K562 (cell line): ENCODE data around the gene DLAT. TPM values are rescaled to one million over a fixed set of nuclear protein-coding genes. Genes with fewer than 3 reads are reported as not detected.

Source experiments
- ATAC-seq: fragments of 200-7000 bp; cut with Tn5 transposase; 3 replicates; pipeline ENCODE4 v1.9.1; 2020; ENCODE audit warnings: moderate library complexity
- BruUV-seq: library from RNA; stranded (reverse); fragments of 400-500 nt; replicated peaks from 2 replicates; lab custom pipeline; 2021; lab: Mats Ljungman, UMichigan
- CTCF ChIA-PET: fragments of 300-600 bp; formaldehyde crosslinking; extraction: SDS; loops from one replicate; lab custom pipeline; 2021; ENCODE audit warnings: low intra/inter-chr PET ratio; lab: Yijun Ruan, JAX
- POLR2A ChIA-PET: fragments of 300-600, 350-650 bp; sonication (Branson Sonifier 250); formaldehyde crosslinking; extraction: SDS; loops from one replicate; lab custom pipeline; 2021; ENCODE audit warnings: antibody characterized with exemption, inconsistent platforms; lab: Yijun Ruan, JAX
- DNase-seq, 4 experiments: peaks; one replicate each; pipeline versions ENCODE4 v3.0.0 to v3.0.0-alpha.2; 2011 to 2018; ENCODE audit warnings: low spot score in 3 of 4, mixed read lengths in 3 of 4; ENCODE audit errors: extremely low read depth in 1 of 4
- FAIRE-seq: peaks from 2 replicates; lab custom pipeline; 2011; peaks lifted over from hg19 to GRCh38; lab: Jason Lieb, UNC
- H2AFZ ChIP-seq: 2 replicates; pipeline ENCODE4 v1.6.0; 2011; ENCODE audit warnings: low read depth, low read length, control low read depth, inconsistent platforms
- H3K27ac ChIP-seq: fragments of 200-600 bp; 3 replicates; pipeline ENCODE4 v1.8.0; 2011; ENCODE audit warnings: low read depth, mild to moderate bottlenecking, control low read depth, inconsistent platforms, low read length, moderate library complexity, mixed read lengths; ENCODE audit errors: extremely low read depth
- H3K27me3 ChIP-seq, 2 experiments: fragments of 300-600 bp in 1 of 2; 2 replicates in 1 of 2; 3 replicates in 1 of 2; pipeline versions ENCODE4 v1.6.0 to v1.8.0; 2011; ENCODE audit warnings: inconsistent platforms in 2 of 2, low read length in 2 of 2, mild to moderate bottlenecking in 1 of 2, mixed read lengths in 1 of 2, moderate library complexity in 1 of 2; ENCODE audit not compliant: control insufficient read depth in 2 of 2, insufficient read depth in 2 of 2
- H3K36me3 ChIP-seq: fragments of 300-600 bp; 3 replicates; pipeline ENCODE4 v1.8.0; 2011; ENCODE audit warnings: mild to moderate bottlenecking, low read length, inconsistent platforms; ENCODE audit not compliant: control insufficient read depth, insufficient read depth
- H3K4me1 ChIP-seq, 2 experiments: fragments of 200-600 bp in 1 of 2; replicated peaks in 1 of 2; 2 replicates in 1 of 2; 3 replicates in 1 of 2; pipeline versions ENCODE4 v1.5.1 to v1.8.0; 2011; ENCODE audit warnings: inconsistent platforms in 2 of 2, low read length in 2 of 2, mild to moderate bottlenecking in 1 of 2, mixed read lengths in 1 of 2, moderate library complexity in 1 of 2; ENCODE audit not compliant: control insufficient read depth in 2 of 2, insufficient read depth in 2 of 2
- H3K4me2 ChIP-seq: 2 replicates; pipeline ENCODE4 v1.6.1; 2011; ENCODE audit warnings: low read length, control low read depth, inconsistent platforms, mixed read lengths; ENCODE audit not compliant: insufficient read depth
- H3K4me3 ChIP-seq: fragments of 200-600 bp; sonication (generic), shearing (Covaris generic); 2 replicates; pipeline ENCODE4 v1.5.1; 2016; ENCODE audit warnings: control low read depth, inconsistent platforms
- H3K79me2 ChIP-seq: fragments of 200-600 bp; 3 replicates; pipeline ENCODE4 v1.8.0; 2011; ENCODE audit warnings: low read length, inconsistent platforms; ENCODE audit not compliant: control insufficient read depth, insufficient read depth
- H3K9ac ChIP-seq, 2 experiments: 2 replicates each; pipeline versions ENCODE4 v1.6.0 to v1.6.1; 2011; ENCODE audit warnings: low read depth in 2 of 2, low read length in 2 of 2, control low read depth in 1 of 2, inconsistent platforms in 1 of 2, mild to moderate bottlenecking in 1 of 2, mixed read lengths in 1 of 2; ENCODE audit not compliant: insufficient read depth in 1 of 2
- H3K9me1 ChIP-seq: one replicate; pipeline ENCODE4 v1.6.0; 2011; ENCODE audit warnings: inconsistent platforms, mild to moderate bottlenecking, low read length, moderate library complexity; ENCODE audit not compliant: control insufficient read depth, insufficient read depth
- H3K9me3 ChIP-seq: replicated peaks from 2 replicates; pipeline ENCODE4 v1.5.1; 2011; ENCODE audit warnings: low read depth, low read length, inconsistent platforms; ENCODE audit not compliant: control insufficient read depth, insufficient read depth
- H4K20me1 ChIP-seq: replicated peaks from 2 replicates; pipeline ENCODE4 v1.6.1; 2011; ENCODE audit warnings: low read length, inconsistent platforms, mixed read lengths; ENCODE audit not compliant: control insufficient read depth, insufficient read depth
- CREB3L1 ChIP-seq: fragments of 450-650 bp; IDR thresholded peaks from 2 replicates; pipeline ENCODE4 v1.6.1; 2014; ENCODE audit warnings: low read depth, mild to moderate bottlenecking, moderate library complexity, borderline replicate concordance
- CTCF ChIP-seq, 3 experiments: IDR thresholded peaks in 2 of 3; conservative IDR thresholded peaks in 1 of 3; 2 replicates each; pipeline ENCODE4 v1.5.1; 2011 to 2012; ENCODE audit warnings: low read length in 3 of 3, mild to moderate bottlenecking in 3 of 3, control low read depth in 2 of 3, improper control_type of control experiment in 1 of 3, inconsistent platforms in 1 of 3, low read depth in 1 of 3, mixed read lengths in 1 of 3, moderate library complexity in 1 of 3; ENCODE audit not compliant: insufficient read depth in 2 of 3
- E2F3 ChIP-seq: fragments of 250-450 bp; sonication (Bioruptor Pico); IDR thresholded peaks from 2 replicates; pipeline ENCODE4 v1.4.0; 2020; ENCODE audit warnings: mild to moderate bottlenecking
- GABPA ChIP-seq: fragments of 200-800 bp; sonication (Bioruptor generic); conservative IDR thresholded peaks from 2 replicates; pipeline ENCODE4 v1.6.1; 2016; ENCODE audit warnings: low read depth, missing genetic modification characterization, missing compliant biosample characterization
- RAD21 ChIP-seq, 2 experiments: fragments of 250-450 bp in 1 of 2; fragments of 450-650 bp in 1 of 2; sonication (Bioruptor Pico) in 1 of 2; formaldehyde crosslinking in 1 of 2; IDR thresholded peaks in 1 of 2; conservative IDR thresholded peaks in 1 of 2; 2 replicates each; pipeline versions ENCODE4 v1.4.0 to v1.8.0; 2020 to 2022; ENCODE audit warnings: mild to moderate bottlenecking in 2 of 2, moderate library complexity in 1 of 2
- XRCC4 ChIP-seq: IDR thresholded peaks from one replicate; pipeline ENCODE4 v1.6.1; 2011; ENCODE audit not compliant: insufficient read depth, insufficient read length; ENCODE audit errors: extremely low read depth
- ZBTB1 ChIP-seq: sonication (generic); formaldehyde crosslinking; IDR thresholded peaks from 2 replicates; pipeline ENCODE4 v1.8.1; 2023; ENCODE audit warnings: missing genetic modification reagents, low read depth, mild to moderate bottlenecking, borderline replicate concordance
- ZBTB17 ChIP-seq: fragments of 450-650 bp; formaldehyde crosslinking; IDR thresholded peaks from 2 replicates; pipeline ENCODE4 v1.4.0; 2020; ENCODE audit warnings: mild to moderate bottlenecking
- ZNF407 ChIP-seq: fragments of 450-650 bp; IDR thresholded peaks from 2 replicates; pipeline ENCODE4 v1.6.1; 2016; ENCODE audit warnings: low read depth
- ZNF764 ChIP-seq: fragments of 250-450 bp; sonication (Bioruptor Pico); IDR thresholded peaks from 2 replicates; pipeline ENCODE4 v1.4.0; 2020; ENCODE audit warnings: low read depth, mild to moderate bottlenecking, moderate library complexity
- WGBS: fragments of 100-300 bp; shearing (Covaris generic); methylation state at CpG from one replicate; pipeline ENCODE4 v1.1.6; 2016; ENCODE audit warnings: low coverage, mixed read lengths; ENCODE audit not compliant: insufficient coverage; ENCODE audit errors: missing lambda C conversion rate; 5-methylcytosine and 5-hydroxymethylcytosine counted together
- in situ Hi-C: fragments of 300-500 bp; cut with MboI; formaldehyde crosslinking; loops from 4 replicates; pipeline ENCODE4 v1.15.0; 2018; ENCODE audit warnings: inconsistent platforms, mixed read lengths
- intact Hi-C: fragments of 100-400 bp; cut with micrococcal nuclease; formaldehyde crosslinking; loops from 2 replicates; pipeline ENCODE4 v1.14.2; 2022
- polyA plus RNA-seq, 8 experiments: library from polyadenylated mRNA; depleted of rRNA in 4 of 8; stranded (reverse) in 5 of 8; unstranded in 3 of 8; fragments of >200 nt; fragmentation: Nextera tagmentation in 2 of 8; fragmentation: Illumina TruSeq in 1 of 8; extraction: Ambion mirVana in 2 of 8; extraction: Trizol in 1 of 8; gene quantifications; 2 replicates each; pipeline versions ENCODE4 v1.2.1 to v1.2.3, GENCODE V29; 2011 to 2014; ENCODE audit warnings: inconsistent platforms in 1 of 8, missing spikeins in 1 of 8
- total RNA-seq, 7 experiments: library from RNA; depleted of rRNA in 6 of 7; stranded (reverse); fragments of >200 nt in 6 of 7; fragmentation: Illumina TruSeq in 2 of 7; extraction: Trizol in 2 of 7; gene quantifications; 2 replicates each; pipeline versions ENCODE4 v1.2.1 to v1.2.3, GENCODE V29; 2011 to 2021; ENCODE audit warnings: low replicate concordance in 1 of 7

Gene DLAT
- total and polyA plus RNA-seq, 9 of the 15 experiments (the other 6 are each of a cell fraction or from before 2014, with no cell fraction given): 41.7 to 152 (median 105) TPM

- DNase-seq: peak in 1 of 4 experiments; percentile 31
- in situ Hi-C loops (no loop called here), intact Hi-C loops (loop anchor here (1.0 kb wide), 1 partner anchor 92 kb away; no protein-coding TSS in a partner anchor)
- 65% methylated on average over 3 of the region's 3 CpGs for WGBS
- Histone ChIP-seq H3K36me3 (peaks cover 22% of the 10 kb centered on the region; the same call in 2 of the 3 replicates), H3K9me1 (no peaks in the 10 kb centered on the region), H3K4me1 (peaks cover 6 to 13% of the 10 kb centered on the region in 2 experiments; a peak in 3 of 5 replicates), H4K20me1 (no peaks in the 10 kb centered on the region), H3K79me2 (peaks cover 27% of the 10 kb centered on the region), H2AFZ (no peak overlapping the region), H3K9ac (no peak overlapping the region), H3K4me3 (no peak overlapping the region), H3K9me3 (no peaks in the 10 kb centered on the region), H3K27me3 (no peaks in the 10 kb centered on the region), H3K4me2 (no peak overlapping the region), H3K27ac (no peak overlapping the region)
- no TSS peak for BruUV-seq
- no peak for ATAC-seq
- CTCF ChIA-PET: interaction anchor here (0.8 kb wide), 1 partner anchor 91 kb away, joined by 4 read pairs; no protein-coding TSS in a partner anchor
- POLR2A ChIA-PET: interaction anchor here (0.6 to 0.8 kb wide), 2 partner anchors 15 to 86 kb away, joined by 3 read pairs; no protein-coding TSS in a partner anchor
- FAIRE-seq: no peak
- TF ChIP-seq RAD21 (CRISPR knock-in tag; conservative IDR thresholded peaks at IDR 0.05 in 1 of 2, IDR thresholded peaks at IDR 0.05 in 1 of 2) (peak; percentile 18 to 47; a peak in 3 of 4 replicates), ZBTB17 (CRISPR knock-in tag) (no peak), GABPA (tag) (no peak), CTCF (IDR thresholded peaks at IDR 0.05 in 2 of 3, conservative IDR thresholded peaks at IDR 0.05 in 1 of 3; ENCODE audit: insufficient read depth in 2 of 3, low read depth in 1 of 3, low read length in 3 of 3) (peak; percentile 19 to 49 (median 24); a peak in 3 of 6 replicates), XRCC4 (no peak), CREB3L1 (no peak), ZNF407 (no peak), E2F3 (CRISPR knock-in tag) (no peak), ZNF764 (CRISPR knock-in tag) (no peak), ZBTB1 (CRISPR knock-in tag) (no peak)
Measured at GRCh38 chr11:112023104-112023503, 2.1 kb upstream of the DLAT start.
